GM18951 (cell line): ENCODE results near the gene AP1B1.

Experiments
- POLR2A ChIP-seq: IDR thresholded peaks from 4 replicates; pipeline ENCODE4 v1.6.1; 2011; ENCODE audit warnings: mild to moderate bottlenecking; ENCODE audit not compliant: insufficient read length, insufficient read depth; ENCODE audit errors: extremely low read depth
- in situ Hi-C: fragments of 300-500 bp; cut with MboI; formaldehyde crosslinking; loops from one replicate; pipeline ENCODE4 v1.12.0; 2022; ENCODE audit warnings: low sequenced_read_pairs, mixed read lengths, inconsistent platforms; ENCODE audit not compliant: unreplicated experiment

AP1B1 gene

GRCh38 chr22:29337631-29338284 is 50.6 kb downstream of the AP1B1 start:
- in situ Hi-C loops, result no loop called here

GRCh38 chr22:29336751-29337490 is 51.4 kb downstream of the AP1B1 start:
- in situ Hi-C loops, result no loop called here
- no peak for TF ChIP-seq POLR2A

More at GRCh38 chr22:29337631-29338284, 50.6 kb downstream of the AP1B1 start:
- no peak for TF ChIP-seq POLR2A

GRCh38 chr22:29335656-29336055 is 52.7 kb downstream of the AP1B1 start:
- in situ Hi-C loops, result no loop called here
- no peak for TF ChIP-seq POLR2A

GRCh38 chr22:29334696-29335344 is 53.5 kb downstream of the AP1B1 start:
- no peak for TF ChIP-seq POLR2A
- in situ Hi-C loops, result no loop called here

GRCh38 chr22:29334148-29334547 is 54.2 kb downstream of the AP1B1 start:
- in situ Hi-C loops, result no loop called here

GRCh38 chr22:29332886-29333496 is 55.4 kb downstream of the AP1B1 start:
- in situ Hi-C loops, result no loop called here

More at GRCh38 chr22:29334148-29334547, 54.2 kb downstream of the AP1B1 start:
- no peak for TF ChIP-seq POLR2A

GRCh38 chr22:29331658-29332300 is 56.6 kb downstream of the AP1B1 start:
- in situ Hi-C loops, result no loop called here
- TF ChIP-seq POLR2A, result no peak

More at GRCh38 chr22:29332886-29333496, 55.4 kb downstream of the AP1B1 start:
- no peak for TF ChIP-seq POLR2A

GRCh38 chr22:29331213-29331612 is 57.2 kb downstream of the AP1B1 start:
- no peak for TF ChIP-seq POLR2A
- in situ Hi-C loops, result no loop called here

- no peak for TF ChIP-seq POLR2A
- in situ Hi-C loops, result no loop called here
Observed at GRCh38 chr22:29330753-29331152, 57.6 kb downstream of the AP1B1 start.

- in situ Hi-C loops, result no loop called here
- no peak for TF ChIP-seq POLR2A
Observed at GRCh38 chr22:29330291-29330690, 58.1 kb downstream of the AP1B1 start.

- TF ChIP-seq POLR2A, result no peak
- in situ Hi-C loops, result no loop called here
Observed at GRCh38 chr22:29329581-29329980, 58.8 kb downstream of the AP1B1 start.

- in situ Hi-C loops, result no loop called here
- no peak for TF ChIP-seq POLR2A
Observed at GRCh38 chr22:29328566-29329500, 59.5 kb downstream of the AP1B1 start.

- no peak for TF ChIP-seq POLR2A
- in situ Hi-C loops, result no loop called here
Observed at GRCh38 chr22:29328055-29328454, 60.3 kb downstream of the AP1B1 start.
